Fibroblast of skin of right quadriceps (primary cell): ENCODE data around the gene LDLRAD4.

Source experiments
- DNase-seq: peaks from one replicate; pipeline ENCODE4 v3.0.0-alpha.2; 2013

The LDLRAD4 gene

GRCh38 chr18:13357289-13357688 is 138.7 kb downstream of the LDLRAD4 start:
- DNase-seq = no peak

- DNase-seq = no peak
Observed at GRCh38 chr18:13359210-13359609, 140.7 kb downstream of the LDLRAD4 start.

GRCh38 chr18:13361431-13361830 is 142.9 kb downstream of the LDLRAD4 start:
- DNase-seq = no peak

- no peak for DNase-seq
Observed at GRCh38 chr18:13362051-13362450, 143.5 kb downstream of the LDLRAD4 start.

- DNase-seq = no peak
Observed at GRCh38 chr18:13362607-13363006, 144.0 kb downstream of the LDLRAD4 start.

- DNase-seq = no peak
Observed at GRCh38 chr18:13363359-13363758, 144.8 kb downstream of the LDLRAD4 start.

- no peak for DNase-seq
Observed at GRCh38 chr18:13364721-13365205, 146.2 kb downstream of the LDLRAD4 start.

GRCh38 chr18:13366131-13366530 is 147.6 kb downstream of the LDLRAD4 start:
- DNase-seq = no peak

GRCh38 chr18:13366541-13366940 is 148.0 kb downstream of the LDLRAD4 start:
- no peak for DNase-seq

GRCh38 chr18:13366962-13367892 is 148.7 kb downstream of the LDLRAD4 start:
- no peak for DNase-seq

- no peak for DNase-seq
Observed at GRCh38 chr18:13368080-13368813, 149.7 kb downstream of the LDLRAD4 start.

- DNase-seq = no peak
Observed at GRCh38 chr18:13369353-13369752, 150.8 kb downstream of the LDLRAD4 start.

GRCh38 chr18:13369756-13370510 is 151.4 kb downstream of the LDLRAD4 start:
- no peak for DNase-seq

- no peak for DNase-seq
Observed at GRCh38 chr18:13370995-13371625, 152.6 kb downstream of the LDLRAD4 start.

- no peak for DNase-seq
Observed at GRCh38 chr18:13371689-13372418, 153.3 kb downstream of the LDLRAD4 start.

- DNase-seq = peak; percentile 29
Observed at GRCh38 chr18:13372531-13372951, 154.0 kb downstream of the LDLRAD4 start.

- DNase-seq = no peak
Observed at GRCh38 chr18:13374096-13374467, 155.5 kb downstream of the LDLRAD4 start.

- no peak for DNase-seq
Observed at GRCh38 chr18:13374468-13375301, 156.1 kb downstream of the LDLRAD4 start.

- DNase-seq = peak; percentile 83
Observed at GRCh38 chr18:13375302-13376255, 157.0 kb downstream of the LDLRAD4 start.
